Measurements from ENCODE around the gene METTL23. TPM values are rescaled to one million over a fixed set of nuclear protein-coding genes. Genes with fewer than 3 reads are reported as not detected.
A peak's percentile ranks its signal among the peaks of the same experiment; 100 is the strongest.

METTL23 gene
- polyA plus RNA-seq, 1 donor (not counting 4 experiments of a cell fraction or from before 2014, with no cell fraction given), result 48.3 TPM

DNA sequence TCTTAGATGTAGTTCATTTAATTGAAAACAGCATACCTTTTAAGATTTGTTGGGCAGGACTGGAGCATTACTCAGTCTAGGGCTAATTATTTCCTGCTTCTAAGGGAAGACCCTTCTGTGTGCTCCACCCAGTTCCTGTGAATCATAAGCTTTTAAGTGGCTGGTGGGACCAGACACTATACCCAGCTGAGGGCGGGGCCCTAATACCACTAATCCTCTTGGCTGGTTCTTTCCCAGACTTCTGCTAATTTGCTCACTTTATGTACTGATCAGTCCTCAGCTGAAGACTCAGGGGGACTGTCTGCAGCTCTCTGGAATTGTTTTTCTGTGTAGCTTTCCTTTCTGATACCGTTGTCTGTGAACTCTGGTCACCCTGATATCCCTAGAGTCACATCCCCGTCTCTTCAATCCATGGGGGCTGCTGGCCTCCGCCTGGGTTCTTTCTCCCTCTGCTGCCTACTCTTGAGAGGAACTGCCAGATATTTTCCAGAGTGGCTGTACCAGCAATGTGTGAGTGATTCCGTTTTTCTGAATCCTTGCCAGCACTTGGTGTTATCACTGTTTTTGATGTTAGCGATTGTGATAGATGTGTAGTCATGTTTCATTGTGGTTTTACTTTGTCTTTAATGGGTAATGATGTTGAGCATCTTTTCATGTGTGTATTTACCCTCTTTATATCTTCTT, 46.3 kb downstream of the METTL23 start:
- dilution Hi-C loops (cut with MboI; ENCODE audit: extremely low pct_ligation_motif_present, low sequenced_read_pairs), result no loop called here
- peaks cover 2 to 7% of the 10 kb centered on the region in 2 experiments for H3K36me3 ChIP-seq (ENCODE audit: control insufficient read depth in 2 of 2, extremely low read depth in 1 of 2, insufficient read depth in 2 of 2, low read length in 2 of 2)
- H3K4me3 ChIP-seq (ENCODE audit: control insufficient read depth in 2 of 3, extremely low read depth in 1 of 3, insufficient read depth in 2 of 3, low read depth in 1 of 3, low read length in 3 of 3), result peak overlapping the region in 2 of 3 experiments; percentile 47 to 53
- no peaks in the 10 kb centered on the region for H4K20me1 ChIP-seq (ENCODE audit: control insufficient read depth, extremely low read depth, insufficient read depth, low read length)
- H3K9me3 ChIP-seq (ENCODE audit: control insufficient read depth, low read depth, low read length), result no peaks in the 10 kb centered on the region
- H3K4me2 ChIP-seq (ENCODE audit: control insufficient read depth, extremely low read depth, insufficient read depth, low read depth, low read length), result peak overlapping the region; percentile 95
- H3K9ac ChIP-seq (ENCODE audit: control insufficient read depth, extremely low read depth, insufficient read depth, low read length), result peak overlapping the region; percentile 70
- H3K79me2 ChIP-seq (ENCODE audit: control insufficient read depth, insufficient read depth, low read length), result no peaks in the 10 kb centered on the region
- peak; percentile 93 for FAIRE-seq
- peaks cover 11% of the 10 kb centered on the region for H3K4me1 ChIP-seq (ENCODE audit: control insufficient read depth, extremely low read depth, insufficient read depth, low read length)
- no peak for TF ChIP-seq EZH2 (IDR thresholded peaks at IDR 0.05; ENCODE audit: low read length)
- peak in 1 of 3 experiments; percentile 7 for TF ChIP-seq CTCF (optimal IDR thresholded peaks at IDR 0.05 in 1 of 3, IDR thresholded peaks at IDR 0.05 in 1 of 3, conservative IDR thresholded peaks at IDR 0.05 in 1 of 3; ENCODE audit: extremely low read depth in 1 of 3, insufficient read depth in 2 of 3, low read length in 3 of 3)
- H3K9me1 ChIP-seq (ENCODE audit: control insufficient read depth, extremely low read depth, insufficient read depth, low read length), result no peaks in the 10 kb centered on the region
- peak overlapping the region; percentile 80 for H3K27ac ChIP-seq (ENCODE audit: control insufficient read depth, insufficient read depth, low read length)
- H3K27me3 ChIP-seq (ENCODE audit: control insufficient read depth, extremely low read depth, insufficient read depth, low read length), result no peaks in the 10 kb centered on the region
- peak; percentile 26 for DNase-seq (ENCODE audit: low read depth, low spot score)
- H2AFZ ChIP-seq (ENCODE audit: control insufficient read depth, low read length), result peak overlapping the region; percentile 88

- TF ChIP-seq CTCF (optimal IDR thresholded peaks at IDR 0.05 in 1 of 3, IDR thresholded peaks at IDR 0.05 in 1 of 3, conservative IDR thresholded peaks at IDR 0.05 in 1 of 3; ENCODE audit: extremely low read depth in 1 of 3, insufficient read depth in 2 of 3, low read length in 3 of 3), result no peak
- TF ChIP-seq EZH2 (IDR thresholded peaks at IDR 0.05; ENCODE audit: low read length), result no peak
- no peak overlapping the region for H3K4me2 ChIP-seq (ENCODE audit: control insufficient read depth, extremely low read depth, insufficient read depth, low read depth, low read length)
- no peaks in the 10 kb centered on the region for H3K9me3 ChIP-seq (ENCODE audit: control insufficient read depth, low read depth, low read length)
- no peak overlapping the region for H3K9ac ChIP-seq (ENCODE audit: control insufficient read depth, extremely low read depth, insufficient read depth, low read length)
- H3K4me1 ChIP-seq (ENCODE audit: control insufficient read depth, extremely low read depth, insufficient read depth, low read length), result peaks cover 11% of the 10 kb centered on the region
- peaks cover 2 to 8% of the 10 kb centered on the region in 2 experiments for H3K36me3 ChIP-seq (ENCODE audit: control insufficient read depth in 2 of 2, extremely low read depth in 1 of 2, insufficient read depth in 2 of 2, low read length in 2 of 2)
- FAIRE-seq (no peak), DNase-seq (ENCODE audit: low read depth, low spot score) (no peak)
- no peaks in the 10 kb centered on the region for H3K79me2 ChIP-seq (ENCODE audit: control insufficient read depth, insufficient read depth, low read length)
- H3K27ac ChIP-seq (ENCODE audit: control insufficient read depth, insufficient read depth, low read length), result no peak overlapping the region
- dilution Hi-C loops (cut with MboI; ENCODE audit: extremely low pct_ligation_motif_present, low sequenced_read_pairs), result no loop called here
- H3K9me1 ChIP-seq (ENCODE audit: control insufficient read depth, extremely low read depth, insufficient read depth, low read length), result no peaks in the 10 kb centered on the region
- no peak overlapping the region for H2AFZ ChIP-seq (ENCODE audit: control insufficient read depth, low read length)
- H3K4me3 ChIP-seq (ENCODE audit: control insufficient read depth in 2 of 3, extremely low read depth in 1 of 3, insufficient read depth in 2 of 3, low read depth in 1 of 3, low read length in 3 of 3), result no peak overlapping the region
- H3K27me3 ChIP-seq (ENCODE audit: control insufficient read depth, extremely low read depth, insufficient read depth, low read length), result no peaks in the 10 kb centered on the region
- H4K20me1 ChIP-seq (ENCODE audit: control insufficient read depth, extremely low read depth, insufficient read depth, low read length), result no peaks in the 10 kb centered on the region
Measured at GRCh38 chr17:76775021-76775600, 48.5 kb downstream of the METTL23 start.
